HG03159 (cell line): ENCODE measurements around the gene TRPM1.

ENCODE experiments used
- ATAC-seq: cut with Tn5 transposase; IDR thresholded peaks from one replicate; pipeline ENCODE4 v1.9.1; 2021; ENCODE audit warnings: mild to moderate bottlenecking, moderate library complexity; ENCODE audit not compliant: unreplicated experiment

TRPM1 gene

DNA sequence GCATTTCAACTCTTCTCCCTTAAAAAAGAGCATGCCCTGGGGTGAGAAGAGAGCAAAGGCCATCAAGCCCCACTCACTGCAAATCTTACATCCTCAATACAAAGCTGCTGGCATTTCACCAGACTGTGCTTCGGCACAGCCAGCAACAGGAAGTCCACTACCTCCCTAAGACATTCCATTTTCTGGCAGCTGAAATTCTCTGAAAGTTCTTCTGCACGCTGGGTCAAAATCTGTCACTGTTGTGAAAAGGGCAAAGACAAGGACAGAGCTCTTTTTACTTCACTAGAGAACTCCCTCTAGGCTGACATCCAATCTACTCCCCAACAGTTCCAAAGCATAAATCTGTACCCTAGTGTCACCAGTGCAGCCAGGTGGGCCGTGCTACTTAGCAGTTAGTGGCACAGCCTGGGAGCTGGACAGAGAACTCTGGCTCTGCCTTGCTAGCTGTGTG, 116.4 kb downstream of the TRPM1 start:
- no peak for ATAC-seq

GRCh38 chr15:30984542-30984941, 117.0 kb downstream of the TRPM1 start:
- no peak for ATAC-seq

DNA sequence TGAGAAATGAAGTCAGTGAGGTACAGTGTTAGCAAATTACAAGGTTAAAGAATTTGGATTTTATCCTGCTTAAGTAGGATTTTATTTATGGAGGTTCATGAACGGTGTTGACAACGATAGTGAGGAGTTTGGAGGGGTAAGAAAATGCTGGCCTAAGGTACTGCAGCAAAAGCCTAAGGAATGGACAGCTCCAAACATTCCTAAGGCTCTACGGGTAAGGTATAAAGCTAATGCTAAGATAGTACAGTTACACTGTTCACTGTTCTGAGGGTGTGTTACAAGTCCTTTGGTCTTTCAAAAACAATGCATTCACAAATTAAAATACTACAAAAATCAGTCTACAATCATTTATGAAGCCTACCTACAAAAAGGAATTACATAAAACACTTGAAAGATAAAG, 117.4 kb downstream of the TRPM1 start:
- no peak for ATAC-seq

- ATAC-seq = no peak
Measured at GRCh38 chr15:30979457-30979856, 122.1 kb downstream of the TRPM1 start.

DNA sequence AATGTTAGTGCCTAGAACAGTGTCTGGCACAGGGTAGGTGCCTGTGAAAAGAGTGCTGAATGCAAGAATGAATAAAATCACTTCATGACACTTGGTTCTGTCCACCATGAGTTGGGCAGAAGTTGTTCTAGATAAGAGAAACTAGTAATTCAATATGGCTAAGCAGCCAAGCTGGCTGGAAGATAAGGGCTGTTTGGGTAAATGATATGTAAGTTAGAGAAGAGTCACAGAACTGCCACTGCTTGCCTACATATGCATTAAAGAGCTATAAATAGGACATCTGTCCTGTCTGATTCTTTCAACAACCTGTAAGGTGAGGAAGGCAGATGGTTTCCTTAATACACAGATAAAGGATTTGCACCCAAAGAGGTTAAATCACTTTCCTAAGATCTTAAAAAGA, 123.2 kb downstream of the TRPM1 start:
- ATAC-seq = no peak

DNA sequence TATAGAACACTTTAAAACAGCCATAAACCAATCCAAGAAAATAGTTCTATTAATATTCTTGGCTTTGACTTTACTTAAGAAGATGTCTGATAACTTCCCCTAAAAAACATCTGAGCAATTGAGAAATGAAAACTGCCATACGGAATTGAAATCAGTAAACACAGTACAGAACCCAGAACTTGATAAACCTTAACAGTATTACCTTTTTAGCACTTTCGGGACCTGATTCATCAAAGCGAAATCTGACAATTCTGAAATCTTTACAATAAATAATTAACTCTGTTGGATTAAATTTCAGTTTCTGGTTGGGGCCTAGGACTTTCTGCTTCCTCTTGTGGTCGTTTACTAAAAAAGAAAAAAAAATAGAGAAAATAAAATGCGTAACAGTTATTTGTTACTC, 127.4 kb downstream of the TRPM1 start:
- no peak for ATAC-seq

DNA sequence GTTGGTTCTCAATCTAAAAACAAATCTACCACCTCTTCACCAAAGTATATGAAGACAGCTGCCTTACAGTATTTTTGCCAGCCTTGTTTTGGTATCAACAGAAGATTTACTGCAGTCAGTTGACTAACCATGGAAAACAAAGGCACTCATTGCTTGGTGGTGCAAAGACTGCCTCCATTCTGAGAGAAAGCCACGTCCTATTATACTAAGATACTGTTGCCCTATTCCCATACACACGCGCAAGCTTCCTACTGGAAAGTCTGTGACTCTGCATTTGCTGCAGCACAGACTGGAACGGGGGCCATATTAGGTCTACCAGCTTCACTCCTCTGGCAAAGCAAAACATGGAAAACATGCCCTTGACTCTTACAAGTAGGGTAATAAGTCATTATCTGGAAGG, 128.1 kb downstream of the TRPM1 start:
- no peak for ATAC-seq

- ATAC-seq = no peak
Measured at GRCh38 chr15:30969724-30970123, 131.8 kb downstream of the TRPM1 start.

- no peak for ATAC-seq
Measured at GRCh38 chr15:30963681-30964080, 137.8 kb downstream of the TRPM1 start.

- no peak for ATAC-seq
Measured at GRCh38 chr15:30962659-30963058, 138.9 kb downstream of the TRPM1 start.

DNA sequence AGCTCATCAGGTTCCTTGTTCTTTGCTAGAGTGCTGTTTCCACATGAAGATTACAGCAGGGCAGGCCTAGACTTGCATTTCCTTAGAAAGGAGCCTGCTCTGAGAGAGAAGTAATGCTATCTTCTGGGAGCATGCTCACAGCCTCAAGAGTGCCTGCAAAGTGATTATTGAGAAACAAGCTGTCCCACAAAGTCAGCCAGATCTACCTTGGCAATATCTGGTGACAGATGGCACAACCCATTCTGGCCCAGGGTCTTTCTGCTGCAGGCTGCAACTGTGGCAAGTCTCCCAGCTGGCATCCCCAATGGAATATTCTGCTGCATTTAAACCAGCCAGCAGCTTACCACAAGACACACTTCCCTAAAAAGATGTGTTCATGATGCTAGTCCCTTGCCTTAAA, 139.4 kb downstream of the TRPM1 start:
- ATAC-seq = no peak

GRCh38 chr15:30958219-30958618, 143.3 kb downstream of the TRPM1 start:
- ATAC-seq = no peak

GRCh38 chr15:30956216-30957124, 145.1 kb downstream of the TRPM1 start:
- ATAC-seq = no peak

DNA sequence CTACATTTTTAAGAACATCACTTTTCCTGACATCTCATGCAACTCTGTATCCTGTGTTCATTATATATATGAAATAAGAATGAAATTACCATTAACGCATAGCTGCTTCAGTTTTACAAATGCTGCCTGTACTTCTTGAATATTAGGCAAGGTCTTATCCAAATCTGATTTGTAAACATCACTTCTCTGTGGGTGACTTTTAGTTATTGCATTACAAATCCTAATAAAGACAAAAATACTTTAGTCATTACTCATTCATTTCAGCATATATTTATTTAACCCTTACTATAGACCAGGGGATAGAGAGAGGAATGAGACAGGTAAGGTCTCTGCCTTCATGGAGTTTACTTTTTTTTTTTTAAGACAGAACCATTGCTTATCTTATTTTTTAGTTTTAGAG, 146.9 kb downstream of the TRPM1 start:
- no peak for ATAC-seq

GRCh38 chr15:30953731-30954378, 147.7 kb downstream of the TRPM1 start:
- no peak for ATAC-seq

DNA sequence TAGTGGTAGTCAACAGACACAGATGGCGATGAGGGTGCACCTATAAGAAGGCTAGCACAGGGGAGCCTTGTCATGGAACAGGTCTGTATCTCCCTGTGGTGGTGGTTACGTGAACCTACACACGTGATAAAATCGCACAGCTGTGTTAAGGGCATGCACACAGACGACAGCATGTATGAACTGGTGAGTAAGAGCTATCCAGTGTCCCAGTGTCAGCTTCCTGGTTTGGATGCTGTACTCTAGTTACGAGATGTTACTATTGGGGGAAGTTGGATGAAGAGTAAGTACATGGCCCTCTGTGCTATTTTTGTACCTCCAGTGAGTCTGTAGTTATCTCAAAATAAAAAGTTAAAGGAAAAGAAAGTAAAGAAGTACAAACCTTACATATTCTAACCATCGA, 148.3 kb downstream of the TRPM1 start:
- ATAC-seq = no peak
